GM23248 (cell line): ENCODE data around the gene AGL. TPM values are rescaled to one million over a fixed set of nuclear protein-coding genes. Genes with fewer than 3 reads are reported as not detected.
"Not testable (repeated sequence)": the region's sequence is repeated elsewhere in the genome, so short reads cannot be mapped to it uniquely, and the experiment has no call there.

Source experiments
- DNase-seq: peaks from one replicate; pipeline ENCODE4 v3.0.0-alpha.2; 2015
- H2AFZ ChIP-seq: fragments of 200-600 bp; sonication (generic); 2 replicates; pipeline ENCODE4 v1.6.1; 2016; ENCODE audit warnings: antibody characterized with exemption
- H3F3A ChIP-seq: fragments of 200-600 bp; sonication (generic); 2 replicates; pipeline ENCODE4 v1.6.1; 2016; ENCODE audit warnings: mild to moderate bottlenecking, antibody characterized with exemption, mixed run types; ENCODE audit not compliant: insufficient read depth
- H3K27ac ChIP-seq: fragments of 200-600 bp; sonication (generic); 2 replicates; pipeline ENCODE4 v1.5.1; 2016; ENCODE audit warnings: mild to moderate bottlenecking
- H3K27me3 ChIP-seq: fragments of 200-600 bp; sonication (generic); replicated peaks from 2 replicates; pipeline ENCODE4 v1.6.1; 2016; ENCODE audit warnings: mild to moderate bottlenecking; ENCODE audit not compliant: insufficient read depth
- H3K36me3 ChIP-seq: fragments of 200-600 bp; sonication (generic); 2 replicates; pipeline ENCODE4 v1.6.1; 2016; ENCODE audit warnings: low read depth, mild to moderate bottlenecking
- H3K4me1 ChIP-seq: fragments of 200-600 bp; sonication (generic); 2 replicates; pipeline ENCODE4 v1.6.1; 2016; ENCODE audit warnings: mild to moderate bottlenecking; ENCODE audit not compliant: insufficient read depth
- H3K4me2 ChIP-seq: fragments of 200-600 bp; sonication (generic); one replicate; pipeline ENCODE4 v1.6.1; 2016; ENCODE audit warnings: mild to moderate bottlenecking; ENCODE audit not compliant: unreplicated experiment
- H3K4me3 ChIP-seq: fragments of 200-600 bp; sonication (generic); 2 replicates; pipeline ENCODE4 v1.5.1; 2016; ENCODE audit warnings: mild to moderate bottlenecking
- H3K79me2 ChIP-seq: fragments of 200-600 bp; sonication (generic); 2 replicates; pipeline ENCODE4 v1.6.1; 2016; ENCODE audit warnings: mild to moderate bottlenecking; ENCODE audit not compliant: insufficient read depth
- H3K9ac ChIP-seq: fragments of 200-600 bp; sonication (generic); 2 replicates; pipeline ENCODE4 v1.6.1; 2016; ENCODE audit warnings: mild to moderate bottlenecking
- H3K9me2 ChIP-seq: fragments of 200-600 bp; sonication (generic); 2 replicates; pipeline ENCODE4 v1.6.1; 2016; ENCODE audit warnings: mixed run types, mild to moderate bottlenecking, moderate library complexity; ENCODE audit not compliant: insufficient read depth
- H3K9me3 ChIP-seq: fragments of 200-600 bp; sonication (generic); one replicate; pipeline ENCODE4 v1.6.1; 2017; ENCODE audit warnings: low read depth
- H4K20me1 ChIP-seq: fragments of 200-600 bp; sonication (generic); 2 replicates; pipeline ENCODE4 v1.6.0; 2016; ENCODE audit not compliant: insufficient read depth
- EZH2 ChIP-seq: fragments of 200-600 bp; sonication (generic); IDR thresholded peaks from 2 replicates; pipeline ENCODE4 v1.6.1; 2018; ENCODE audit warnings: antibody characterized with exemption, mild to moderate bottlenecking; ENCODE audit not compliant: insufficient read depth, poor library complexity, severe bottlenecking
- EZH2phosphoT487 ChIP-seq: fragments of 200-600 bp; sonication (generic); IDR thresholded peaks from 2 replicates; pipeline ENCODE4 v1.6.1; 2018; ENCODE audit warnings: antibody characterized with exemption, moderate library complexity, mild to moderate bottlenecking, low read depth; ENCODE audit not compliant: insufficient read depth
- WGBS, 2 experiments: methylation state at CpG; one replicate each; pipeline ENCODE4 v1.1.6; 2015 to 2017; ENCODE audit warnings: low lambda C conversion rate in 2 of 2, low coverage in 1 of 2; ENCODE audit errors: missing lambda C conversion rate in 2 of 2; 5-methylcytosine and 5-hydroxymethylcytosine counted together
- in situ Hi-C: fragments of 300-500 bp; cut with MboI; formaldehyde crosslinking; loops from 2 replicates; pipeline ENCODE4 v1.15.0; 2020
- polyA plus RNA-seq: library from polyadenylated mRNA; unstranded; fragments of >200 nt; fragmentation: Nextera tagmentation; extraction: Ambion mirVana; gene quantifications from 2 replicates; pipeline ENCODE4 v1.2.1, GENCODE V29; 2016
- total RNA-seq: library from RNA; depleted of rRNA; stranded (reverse); fragments of >200 nt; shearing (Covaris generic); gene quantifications from 2 replicates; pipeline ENCODE4 v1.2.3, GENCODE V29; 2014

The AGL gene
- total and polyA plus RNA-seq, 2 experiments from 2014 or later: 5.5 to 8.0 TPM

- in situ Hi-C loops: no loop called here
- H3K9me2 ChIP-seq: no peaks in the 10 kb centered on the region
- DNase-seq: no peak
- no peak overlapping the region for H3K27ac ChIP-seq
- H3K27me3 ChIP-seq: no peaks in the 10 kb centered on the region
- H3K36me3 ChIP-seq: no peaks in the 10 kb centered on the region
- H3K9me3 ChIP-seq: no peaks in the 10 kb centered on the region
- H2AFZ ChIP-seq: no peak overlapping the region
- no peaks in the 10 kb centered on the region for H4K20me1 ChIP-seq
- H3K4me1 ChIP-seq: no peaks in the 10 kb centered on the region
- H3F3A ChIP-seq: no peaks in the 10 kb centered on the region
- no peak for TF ChIP-seq EZH2
- TF ChIP-seq EZH2phosphoT487: no peak
- WGBS, 2 experiments: 68 to 73% methylated on average over 2 of the region's 2 CpGs
- no peak overlapping the region for H3K4me3 ChIP-seq
- no peak overlapping the region for H3K9ac ChIP-seq
- H3K4me2 ChIP-seq: no peak overlapping the region
- H3K79me2 ChIP-seq: no peaks in the 10 kb centered on the region
These were observed 20.9 kb upstream of the AGL start for GRCh38 chr1:99829269-99829668.

GRCh38 chr1:99833911-99834310 is 16.2 kb upstream of the AGL start:
- H3K9ac ChIP-seq, H3K27me3 ChIP-seq, H3K36me3 ChIP-seq, H3F3A ChIP-seq, H3K4me1 ChIP-seq, DNase-seq, H3K4me2 ChIP-seq, H3K79me2 ChIP-seq, H4K20me1 ChIP-seq, H3K9me2 ChIP-seq, H3K27ac ChIP-seq, in situ Hi-C loops, H3K4me3 ChIP-seq, H2AFZ ChIP-seq, H3K9me3 ChIP-seq: not testable (repeated sequence)
- WGBS, 2 experiments: 85% methylated on average over 5 to 7 of the region's 7 CpGs

GRCh38 chr1:99836171-99837103 is 13.7 kb upstream of the AGL start:
- H3K9me3 ChIP-seq, H3K4me3 ChIP-seq, H3F3A ChIP-seq, H3K36me3 ChIP-seq, H3K4me2 ChIP-seq, H3K27ac ChIP-seq, DNase-seq, H3K79me2 ChIP-seq, H3K27me3 ChIP-seq, H4K20me1 ChIP-seq, H2AFZ ChIP-seq, in situ Hi-C loops, H3K9me2 ChIP-seq, H3K9ac ChIP-seq, H3K4me1 ChIP-seq: not testable (repeated sequence)
- WGBS, 2 experiments: 67 to 72% methylated on average over 7 of the region's 7 CpGs

GRCh38 chr1:99840353-99840752 is 9.8 kb upstream of the AGL start:
- in situ Hi-C loops: not testable (repeated sequence)
- WGBS, 2 experiments: 41 to 46% methylated on average over 3 of the region's 3 CpGs

GRCh38 chr1:99843760-99844159 is 6.4 kb upstream of the AGL start:
- Histone ChIP-seq H2AFZ (no peak overlapping the region), H3K9me3 (no peaks in the 10 kb centered on the region), H3K27me3 (no peaks in the 10 kb centered on the region), H3K9me2 (no peaks in the 10 kb centered on the region), H3K36me3 (no peaks in the 10 kb centered on the region), H3F3A (no peaks in the 10 kb centered on the region), H3K27ac (no peak overlapping the region), H4K20me1 (no peaks in the 10 kb centered on the region), H3K79me2 (no peaks in the 10 kb centered on the region), H3K9ac (no peak overlapping the region), H3K4me3 (no peak overlapping the region), H3K4me2 (no peak overlapping the region), H3K4me1 (no peaks in the 10 kb centered on the region)
- in situ Hi-C loops: no loop called here
- WGBS, 2 experiments: 24 to 32% methylated on average over 2 of the region's 2 CpGs
- no peak for DNase-seq
- TF ChIP-seq EZH2: no peak
- TF ChIP-seq EZH2phosphoT487: no peak

More at GRCh38 chr1:99840353-99840752, 9.8 kb upstream of the AGL start:
- not testable (repeated sequence) for H3K9me3 ChIP-seq, H3F3A ChIP-seq, H3K4me3 ChIP-seq, H3K79me2 ChIP-seq, H2AFZ ChIP-seq, H3K9ac ChIP-seq, H3K36me3 ChIP-seq, H3K4me1 ChIP-seq, H4K20me1 ChIP-seq, DNase-seq, H3K27ac ChIP-seq, H3K27me3 ChIP-seq, H3K9me2 ChIP-seq, H3K4me2 ChIP-seq

- H3K79me2 ChIP-seq, H3K9me2 ChIP-seq, H3F3A ChIP-seq, H3K4me3 ChIP-seq, H4K20me1 ChIP-seq, H3K4me2 ChIP-seq, H3K9ac ChIP-seq, in situ Hi-C loops, H3K9me3 ChIP-seq, H2AFZ ChIP-seq, H3K27me3 ChIP-seq, H3K36me3 ChIP-seq, H3K27ac ChIP-seq, DNase-seq, H3K4me1 ChIP-seq: not testable (repeated sequence)
- WGBS, 2 experiments: 90% methylated on average over 9 of the region's 9 CpGs
These were observed 5.0 kb upstream of the AGL start for GRCh38 chr1:99845201-99845600.
